Activated B cell treated with CpG ODN at 0.5 μM for 24 hours (primary cell): ENCODE measurements around the gene BBLN. TPM values are rescaled to one million over a fixed set of nuclear protein-coding genes. Genes with fewer than 3 reads are reported as not detected.
"Not testable (repeated sequence)": the region's sequence is repeated elsewhere in the genome, so short reads cannot be mapped to it uniquely, and the experiment has no call there.

Experiments
- ATAC-seq: fragments of 200-7000 bp; cut with Tn5 transposase; one replicate; pipeline ENCODE4 v1.10.0; 2021; ENCODE audit warnings: low read depth, mild to moderate bottlenecking, moderate library complexity
- CTCF ChIA-PET: fragments of 350-600 bp; sonication (Branson Sonifier 250); formaldehyde crosslinking; loops from one replicate; lab custom pipeline; 2021; ENCODE audit warnings: antibody characterized with exemption; lab: Charles Lee
- POLR2A ChIA-PET: fragments of 350-600 bp; sonication (Branson Sonifier 250); formaldehyde crosslinking; loops from one replicate; lab custom pipeline; 2021; ENCODE audit warnings: antibody characterized with exemption; lab: Charles Lee
- DNase-seq: peaks from one replicate; pipeline ENCODE4 v3.0.0; 2022
- H3K27ac Mint-ChIP-seq: one replicate; pipeline ENCODE4 v1.8.0; 2020; ENCODE audit warnings: mixed read lengths
- H3K27me3 Mint-ChIP-seq: one replicate; pipeline ENCODE4 v1.8.0; 2021; ENCODE audit warnings: mixed read lengths
- H3K36me3 Mint-ChIP-seq: one replicate; pipeline ENCODE4 v1.8.0; 2021; ENCODE audit warnings: low read depth, mixed read lengths
- H3K4me1 Mint-ChIP-seq: one replicate; pipeline ENCODE4 v1.8.0; 2021; ENCODE audit warnings: mixed read lengths
- H3K4me3 Mint-ChIP-seq: one replicate; pipeline ENCODE4 v1.8.0; 2020; ENCODE audit warnings: mild to moderate bottlenecking, mixed read lengths
- H3K9me3 Mint-ChIP-seq: one replicate; pipeline ENCODE4 v1.8.0; 2020; ENCODE audit warnings: mixed read lengths
- CTCF ChIP-seq: fragments of 200-600 bp; IDR thresholded peaks from one replicate; pipeline ENCODE4 v1.8.0; 2022; ENCODE audit warnings: antibody characterized with exemption, mild to moderate bottlenecking
- intact Hi-C: fragments of 100-400 bp; cut with micrococcal nuclease; formaldehyde crosslinking; loops from one replicate; pipeline ENCODE4 v1.15.1; 2024
- total RNA-seq: library from RNA; stranded (reverse); gene quantifications from 2 replicates; pipeline ENCODE4 v1.2.3, GENCODE V29; 2022

The BBLN gene
- total RNA-seq, 1 donor from 2014 or later = 47.7 TPM

GRCh38 chr9:128180001-128180400 lies 19.9 kb downstream of the BBLN start:
- no peaks in the 10 kb centered on the region for H3K4me1 Mint-ChIP-seq
- no peaks in the 10 kb centered on the region for H3K9me3 Mint-ChIP-seq
- TF ChIP-seq CTCF = no peak
- H3K27me3 Mint-ChIP-seq = no peaks in the 10 kb centered on the region
- ATAC-seq (no peak), DNase-seq (no peak)
- ChIA-PET POLR2A (no interaction called here), CTCF (no interaction called here)
- peaks cover 67% of the 10 kb centered on the region for H3K36me3 Mint-ChIP-seq
- no peak overlapping the region for H3K4me3 Mint-ChIP-seq
- intact Hi-C loops = no loop called here
- H3K27ac Mint-ChIP-seq = no peak overlapping the region

- POLR2A ChIA-PET = no interaction called here
- Mint-ChIP-seq H3K36me3 (peaks cover 67% of the 10 kb centered on the region), H3K27ac (no peak overlapping the region), H3K4me1 (no peaks in the 10 kb centered on the region), H3K27me3 (no peaks in the 10 kb centered on the region), H3K9me3 (no peaks in the 10 kb centered on the region), H3K4me3 (no peak overlapping the region)
- no peak for TF ChIP-seq CTCF
- CTCF ChIA-PET = no interaction called here
- ATAC-seq (no peak), DNase-seq (no peak)
- intact Hi-C loops = no loop called here
These were observed 20.4 kb downstream of the BBLN start for GRCh38 chr9:128180447-128180846.

GRCh38 chr9:128181480-128181879 lies 21.4 kb downstream of the BBLN start:
- DNase-seq, H3K4me3 Mint-ChIP-seq, H3K9me3 Mint-ChIP-seq, POLR2A ChIA-PET, intact Hi-C loops, H3K27me3 Mint-ChIP-seq, H3K4me1 Mint-ChIP-seq, ATAC-seq, H3K27ac Mint-ChIP-seq, CTCF ChIA-PET: not testable (repeated sequence)
- H3K36me3 Mint-ChIP-seq = peaks cover 66% of the 10 kb centered on the region

- ChIA-PET CTCF (no interaction called here), POLR2A (interaction anchor here (0.5 kb wide), 1 partner anchor 10 kb away, joined by 4 read pairs; no protein-coding TSS in a partner anchor)
- Mint-ChIP-seq H3K27ac (no peak overlapping the region), H3K4me1 (peaks cover under 1% of the 10 kb centered on the region), H3K27me3 (no peaks in the 10 kb centered on the region), H3K9me3 (no peaks in the 10 kb centered on the region), H3K4me3 (no peak overlapping the region), H3K36me3 (peaks cover 70% of the 10 kb centered on the region)
- DNase-seq = no peak
- no peak for TF ChIP-seq CTCF
- ATAC-seq = no peak
- intact Hi-C loops = no loop called here
These were observed 23.0 kb downstream of the BBLN start for GRCh38 chr9:128182893-128183588.

- Mint-ChIP-seq H3K4me3 (no peak overlapping the region), H3K27me3 (no peaks in the 10 kb centered on the region), H3K27ac (no peak overlapping the region)
These were observed 26.2 kb downstream of the BBLN start for GRCh38 chr9:128185979-128186965.

More at GRCh38 chr9:128185979-128186965, 26.2 kb downstream of the BBLN start:
- no peak for TF ChIP-seq CTCF
- peaks cover 59% of the 10 kb centered on the region for H3K36me3 Mint-ChIP-seq
- ChIA-PET CTCF (no interaction called here), POLR2A (interaction anchor here (0.5 to 1.4 kb wide), 2 partner anchors 26 to 261 kb away, joined by 4 to 7 read pairs; partner anchors contain the start of gene BBLN)
- ATAC-seq (no peak), DNase-seq (no peak)
- H3K9me3 Mint-ChIP-seq = no peaks in the 10 kb centered on the region
- intact Hi-C loops = no loop called here
- H3K4me1 Mint-ChIP-seq = peaks cover 16% of the 10 kb centered on the region
